Measurements from ENCODE around the gene NDST1.

GRCh38 chr5:150553402-150553801 is 45.5 kb downstream of the NDST1 start:
- TF ChIP-seq GATA3 (IDR thresholded peaks at IDR 0.05; ENCODE audit: low read depth, low read length) (no peak), GATA2 (IDR thresholded peaks at IDR 0.05; ENCODE audit: low read depth, low read length) (no peak)

Measured in SH-SY5Y (cell line).